Ovary (tissue), 3 donors: ENCODE results near the gene GALNT15.

Source experiments
- EP300 ChIP-seq: sonication (generic); formaldehyde crosslinking; IDR thresholded peaks from one replicate; pipeline ENCODE4 v1.6.1; 2017; ENCODE audit warnings: antibody characterized with exemption
- POLR2A ChIP-seq: fragments of 450-650 bp; IDR thresholded peaks from one replicate; pipeline ENCODE4 v1.6.1; 2017; ENCODE audit warnings: antibody characterized with exemption, mild to moderate bottlenecking, moderate library complexity
- TF ChIP-seq, protein P1 (sequence below), 3 donors: fragments of 450-650 bp in 2 of 3; fragments of 200-600 bp in 1 of 3; IDR thresholded peaks; one replicate each; pipeline versions ENCODE4 v1.5.1 to v1.8.0; 2016 to 2022; ENCODE audit warnings: antibody characterized with exemption in 3 of 3, mild to moderate bottlenecking in 1 of 3
- donor health status: DM: no; HTN: no; CAD: no.

DNA sequence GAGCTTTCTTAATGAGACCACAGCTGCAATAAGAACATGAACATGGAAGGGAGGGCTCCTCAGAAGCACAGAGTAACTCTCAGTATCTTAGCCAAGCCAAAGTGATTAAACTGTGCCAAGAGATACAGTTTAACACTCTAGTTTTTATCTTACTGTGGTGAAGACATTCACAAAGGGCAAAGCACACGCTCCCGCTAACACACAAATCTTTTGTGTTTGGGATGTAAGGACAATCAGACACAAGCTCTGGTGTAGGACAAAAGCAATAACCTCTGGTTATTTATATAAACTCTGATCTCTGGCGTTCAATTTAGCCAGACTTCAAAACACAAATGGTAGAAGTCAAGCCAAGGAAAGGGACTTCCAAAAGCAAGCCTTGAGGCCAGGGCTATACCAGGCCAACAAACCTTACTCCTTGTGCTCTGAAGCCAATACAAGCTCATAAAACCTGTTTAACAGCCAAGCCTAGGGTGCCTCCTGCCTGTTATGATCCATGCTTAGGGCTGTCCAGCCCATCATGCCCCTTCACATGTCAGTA lies 62.4 kb downstream of the GALNT15 start:
- TF ChIP-seq POLR2A (no peak), EP300 (no peak)
- TF ChIP-seq, protein P1, sequence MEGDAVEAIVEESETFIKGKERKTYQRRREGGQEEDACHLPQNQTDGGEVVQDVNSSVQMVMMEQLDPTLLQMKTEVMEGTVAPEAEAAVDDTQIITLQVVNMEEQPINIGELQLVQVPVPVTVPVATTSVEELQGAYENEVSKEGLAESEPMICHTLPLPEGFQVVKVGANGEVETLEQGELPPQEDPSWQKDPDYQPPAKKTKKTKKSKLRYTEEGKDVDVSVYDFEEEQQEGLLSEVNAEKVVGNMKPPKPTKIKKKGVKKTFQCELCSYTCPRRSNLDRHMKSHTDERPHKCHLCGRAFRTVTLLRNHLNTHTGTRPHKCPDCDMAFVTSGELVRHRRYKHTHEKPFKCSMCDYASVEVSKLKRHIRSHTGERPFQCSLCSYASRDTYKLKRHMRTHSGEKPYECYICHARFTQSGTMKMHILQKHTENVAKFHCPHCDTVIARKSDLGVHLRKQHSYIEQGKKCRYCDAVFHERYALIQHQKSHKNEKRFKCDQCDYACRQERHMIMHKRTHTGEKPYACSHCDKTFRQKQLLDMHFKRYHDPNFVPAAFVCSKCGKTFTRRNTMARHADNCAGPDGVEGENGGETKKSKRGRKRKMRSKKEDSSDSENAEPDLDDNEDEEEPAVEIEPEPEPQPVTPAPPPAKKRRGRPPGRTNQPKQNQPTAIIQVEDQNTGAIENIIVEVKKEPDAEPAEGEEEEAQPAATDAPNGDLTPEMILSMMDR (IDR thresholded peaks at IDR 0.05), result no peak
